Esophagus squamous epithelium (tissue), 4 donors: ENCODE measurements around the gene SNORC.

Source experiments
- POLR2A ChIP-seq, 4 donors: fragments of 450-650 bp; IDR thresholded peaks; one replicate each; pipeline ENCODE4 v1.6.1; 2017; ENCODE audit warnings: antibody characterized with exemption in 4 of 4, mild to moderate bottlenecking in 4 of 4, moderate library complexity in 3 of 4
- TF ChIP-seq, protein P1 (sequence below), 6 experiments: fragments of 450-650 bp in 4 of 6; fragments of 200-600 bp in 2 of 6; sonication (generic) in 2 of 6; IDR thresholded peaks; one replicate each; pipeline ENCODE4 v1.5.1; 2016 to 2019; ENCODE audit warnings: antibody characterized with exemption in 6 of 6, mild to moderate bottlenecking in 4 of 6, moderate library complexity in 4 of 6

- TF ChIP-seq POLR2A (IDR thresholded peaks at IDR 0.05): no peak
- TF ChIP-seq, protein P1, sequence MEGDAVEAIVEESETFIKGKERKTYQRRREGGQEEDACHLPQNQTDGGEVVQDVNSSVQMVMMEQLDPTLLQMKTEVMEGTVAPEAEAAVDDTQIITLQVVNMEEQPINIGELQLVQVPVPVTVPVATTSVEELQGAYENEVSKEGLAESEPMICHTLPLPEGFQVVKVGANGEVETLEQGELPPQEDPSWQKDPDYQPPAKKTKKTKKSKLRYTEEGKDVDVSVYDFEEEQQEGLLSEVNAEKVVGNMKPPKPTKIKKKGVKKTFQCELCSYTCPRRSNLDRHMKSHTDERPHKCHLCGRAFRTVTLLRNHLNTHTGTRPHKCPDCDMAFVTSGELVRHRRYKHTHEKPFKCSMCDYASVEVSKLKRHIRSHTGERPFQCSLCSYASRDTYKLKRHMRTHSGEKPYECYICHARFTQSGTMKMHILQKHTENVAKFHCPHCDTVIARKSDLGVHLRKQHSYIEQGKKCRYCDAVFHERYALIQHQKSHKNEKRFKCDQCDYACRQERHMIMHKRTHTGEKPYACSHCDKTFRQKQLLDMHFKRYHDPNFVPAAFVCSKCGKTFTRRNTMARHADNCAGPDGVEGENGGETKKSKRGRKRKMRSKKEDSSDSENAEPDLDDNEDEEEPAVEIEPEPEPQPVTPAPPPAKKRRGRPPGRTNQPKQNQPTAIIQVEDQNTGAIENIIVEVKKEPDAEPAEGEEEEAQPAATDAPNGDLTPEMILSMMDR (IDR thresholded peaks at IDR 0.05): no peak
Observed at GRCh38 chr2:232898592-232899543, 28.8 kb downstream of the SNORC start.
